Measurements from ENCODE around the gene GSTM5.

GRCh38 chr1:109759513-109760334, 47.7 kb downstream of the GSTM5 start:
- TF ChIP-seq CTCF (IDR thresholded peaks at IDR 0.05) = no peak
- TF ChIP-seq POLR2A (IDR thresholded peaks at IDR 0.05) = no peak

Data from right lobe of liver (tissue), 4 donors.